ENCODE data around the gene ANGPT4. TPM values are rescaled to one million over a fixed set of nuclear protein-coding genes. Genes with fewer than 3 reads are reported as not detected.

Gene ANGPT4
- total RNA-seq, 4 donors from 2014 or later, result 0.04 to 0.15 (median 0.10) TPM; not detected in 1

DNA sequence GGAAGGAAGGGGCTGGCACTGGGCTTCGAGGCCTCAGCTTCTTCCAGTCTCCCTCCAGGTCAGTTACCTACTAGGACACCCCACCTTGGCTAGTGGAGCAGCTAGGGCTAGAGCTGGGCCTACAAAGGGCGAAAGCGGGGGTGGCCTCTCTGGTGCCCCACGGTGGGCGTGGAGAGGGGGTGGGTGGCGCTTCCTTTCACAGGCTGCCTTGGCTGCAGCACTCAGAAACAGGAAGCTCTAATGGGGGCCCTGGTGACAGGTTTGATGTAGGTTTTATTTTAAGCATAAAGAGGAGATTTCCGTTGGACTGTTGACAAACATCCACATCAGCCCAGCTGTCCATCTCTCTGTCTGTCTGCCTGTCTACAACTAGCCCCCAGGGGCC lies 69.2 kb downstream of the ANGPT4 start:
- ATAC-seq (no peak), DNase-seq (no peak)
- no peak overlapping the region for H3K27ac ChIP-seq
- in situ Hi-C loops (cut with MboI; ENCODE audit: low sequenced_read_pairs in 4 of 4) (no loop called here), intact Hi-C loops (cut with DNase I; ENCODE audit: low total_unique reads) (no loop called here)
- no peaks in the 10 kb centered on the region for H3K9me3 ChIP-seq
- TF ChIP-seq POLR2A (IDR thresholded peaks at IDR 0.05), result no peak
- TF ChIP-seq, protein P1, sequence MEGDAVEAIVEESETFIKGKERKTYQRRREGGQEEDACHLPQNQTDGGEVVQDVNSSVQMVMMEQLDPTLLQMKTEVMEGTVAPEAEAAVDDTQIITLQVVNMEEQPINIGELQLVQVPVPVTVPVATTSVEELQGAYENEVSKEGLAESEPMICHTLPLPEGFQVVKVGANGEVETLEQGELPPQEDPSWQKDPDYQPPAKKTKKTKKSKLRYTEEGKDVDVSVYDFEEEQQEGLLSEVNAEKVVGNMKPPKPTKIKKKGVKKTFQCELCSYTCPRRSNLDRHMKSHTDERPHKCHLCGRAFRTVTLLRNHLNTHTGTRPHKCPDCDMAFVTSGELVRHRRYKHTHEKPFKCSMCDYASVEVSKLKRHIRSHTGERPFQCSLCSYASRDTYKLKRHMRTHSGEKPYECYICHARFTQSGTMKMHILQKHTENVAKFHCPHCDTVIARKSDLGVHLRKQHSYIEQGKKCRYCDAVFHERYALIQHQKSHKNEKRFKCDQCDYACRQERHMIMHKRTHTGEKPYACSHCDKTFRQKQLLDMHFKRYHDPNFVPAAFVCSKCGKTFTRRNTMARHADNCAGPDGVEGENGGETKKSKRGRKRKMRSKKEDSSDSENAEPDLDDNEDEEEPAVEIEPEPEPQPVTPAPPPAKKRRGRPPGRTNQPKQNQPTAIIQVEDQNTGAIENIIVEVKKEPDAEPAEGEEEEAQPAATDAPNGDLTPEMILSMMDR (IDR thresholded peaks at IDR 0.05 in 4 of 5, conservative IDR thresholded peaks at IDR 0.05 in 1 of 5), result no peak
- H3K27me3 ChIP-seq, result no peaks in the 10 kb centered on the region
- H3K4me1 ChIP-seq, result peaks cover 8 to 12% of the 10 kb centered on the region in 2 donors
- no peak overlapping the region for H3K4me3 ChIP-seq
- H3K36me3 ChIP-seq, result no peaks in the 10 kb centered on the region

DNA sequence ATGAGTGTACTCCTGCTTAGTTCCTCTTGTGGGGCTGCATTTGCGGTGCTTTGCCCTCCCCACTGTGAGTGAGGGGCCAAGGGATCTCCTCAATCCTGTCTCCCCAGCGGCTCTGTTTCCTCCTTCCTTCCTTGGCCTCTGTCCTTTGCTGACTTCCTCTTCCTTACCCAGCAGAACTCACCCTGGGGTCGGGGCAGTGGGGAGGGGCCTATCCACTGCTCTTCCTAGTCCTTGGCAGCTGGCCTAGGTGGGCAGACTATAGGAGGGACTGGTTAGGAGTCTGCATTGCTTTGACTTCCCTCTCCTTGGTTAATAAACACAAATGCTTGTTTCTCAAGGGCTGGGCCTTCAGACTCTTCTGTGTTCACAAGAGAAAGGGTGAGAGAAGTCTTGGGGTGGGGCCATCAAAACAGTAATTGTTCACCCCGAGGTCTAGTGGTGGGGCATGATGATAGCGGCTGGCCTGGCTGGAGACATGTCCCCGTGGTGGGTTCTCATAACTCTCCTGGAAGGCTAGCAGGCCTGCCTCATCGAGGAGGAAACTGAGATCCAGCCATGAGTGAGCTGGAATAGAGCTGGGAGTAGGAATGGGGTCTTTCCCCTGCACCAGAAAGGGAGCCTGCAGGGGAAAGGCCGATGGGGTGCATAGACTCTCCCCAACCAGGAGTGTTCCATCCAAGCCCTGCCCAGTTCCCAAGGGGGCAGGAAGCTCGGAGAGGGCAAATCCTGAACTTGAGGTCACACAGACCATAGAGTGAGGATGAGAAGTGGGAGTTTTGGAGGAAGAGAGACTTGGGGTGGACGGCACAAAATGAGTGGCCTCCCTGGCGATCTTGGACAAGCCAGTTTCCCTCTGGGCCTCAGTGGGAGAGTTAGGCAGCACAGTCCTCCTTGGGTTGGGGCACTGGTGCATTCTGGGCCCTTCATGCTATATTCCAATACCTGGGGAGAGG lies 69.9 kb downstream of the ANGPT4 start:
- Histone ChIP-seq H3K4me3 (no peak overlapping the region), H3K27ac (no peak overlapping the region), H3K27me3 (no peaks in the 10 kb centered on the region), H3K36me3 (no peaks in the 10 kb centered on the region), H3K9me3 (no peaks in the 10 kb centered on the region), H3K4me1 (peaks cover 8 to 12% of the 10 kb centered on the region in 2 donors)
- TF ChIP-seq, protein P1 (IDR thresholded peaks at IDR 0.05 in 4 of 5, conservative IDR thresholded peaks at IDR 0.05 in 1 of 5), result no peak
- no peak for TF ChIP-seq POLR2A (IDR thresholded peaks at IDR 0.05)
- ATAC-seq (no peak), DNase-seq (no peak)
- intact Hi-C loops (cut with DNase I; ENCODE audit: low total_unique reads), result no loop called here
- in situ Hi-C loops (cut with MboI; ENCODE audit: low sequenced_read_pairs in 4 of 4), result no loop called here

DNA sequence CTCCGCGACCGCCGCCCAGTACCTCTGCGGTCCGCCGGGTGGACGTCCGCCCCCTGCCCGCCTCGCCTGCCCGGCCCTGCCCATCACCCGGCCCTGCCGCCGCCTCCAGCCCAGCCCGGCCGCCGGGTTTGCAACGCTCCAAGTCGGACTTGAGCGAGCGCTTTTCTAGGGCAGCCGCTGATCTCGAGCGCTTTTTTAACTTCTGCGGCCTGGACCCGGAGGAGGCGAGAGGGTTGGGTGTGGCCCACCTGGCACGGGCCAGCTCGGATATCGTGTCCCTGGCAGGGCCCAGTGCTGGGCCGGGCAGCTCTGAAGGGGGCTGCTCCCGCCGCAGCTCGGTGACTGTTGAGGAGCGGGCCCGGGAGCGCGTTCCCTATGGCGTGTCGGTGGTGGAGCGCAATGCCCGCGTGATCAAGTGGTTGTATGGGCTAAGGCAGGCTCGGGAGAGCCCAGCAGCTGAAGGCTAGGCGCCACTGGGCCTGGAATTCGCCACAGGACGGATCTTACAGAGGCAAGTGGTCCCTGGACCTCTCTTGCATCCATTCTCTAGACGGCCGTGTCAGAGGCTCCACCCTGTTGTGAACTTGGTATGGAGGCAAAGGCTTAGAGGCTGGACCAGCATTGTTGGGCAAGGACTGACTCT lies 70.8 kb downstream of the ANGPT4 start:
- H3K9me3 ChIP-seq, result no peaks in the 10 kb centered on the region
- no peak for DNase-seq
- H3K36me3 ChIP-seq, result no peaks in the 10 kb centered on the region
- ATAC-seq, result no peak
- intact Hi-C loops (cut with DNase I; ENCODE audit: low total_unique reads) (no loop called here), in situ Hi-C loops (cut with MboI; ENCODE audit: low sequenced_read_pairs in 4 of 4) (no loop called here)
- H3K4me1 ChIP-seq, result peaks cover 8 to 12% of the 10 kb centered on the region in 2 donors
- peak overlapping the region in 2 of 4 donors; percentile 55 to 63 for H3K4me3 ChIP-seq
- no peak overlapping the region for H3K27ac ChIP-seq
- H3K27me3 ChIP-seq, result peaks cover 0 to 2% (median 0%) of the 10 kb centered on the region in 3 donors
- no peak for TF ChIP-seq POLR2A (IDR thresholded peaks at IDR 0.05)
- TF ChIP-seq, protein P1 (IDR thresholded peaks at IDR 0.05 in 4 of 5, conservative IDR thresholded peaks at IDR 0.05 in 1 of 5), result no peak

DNA sequence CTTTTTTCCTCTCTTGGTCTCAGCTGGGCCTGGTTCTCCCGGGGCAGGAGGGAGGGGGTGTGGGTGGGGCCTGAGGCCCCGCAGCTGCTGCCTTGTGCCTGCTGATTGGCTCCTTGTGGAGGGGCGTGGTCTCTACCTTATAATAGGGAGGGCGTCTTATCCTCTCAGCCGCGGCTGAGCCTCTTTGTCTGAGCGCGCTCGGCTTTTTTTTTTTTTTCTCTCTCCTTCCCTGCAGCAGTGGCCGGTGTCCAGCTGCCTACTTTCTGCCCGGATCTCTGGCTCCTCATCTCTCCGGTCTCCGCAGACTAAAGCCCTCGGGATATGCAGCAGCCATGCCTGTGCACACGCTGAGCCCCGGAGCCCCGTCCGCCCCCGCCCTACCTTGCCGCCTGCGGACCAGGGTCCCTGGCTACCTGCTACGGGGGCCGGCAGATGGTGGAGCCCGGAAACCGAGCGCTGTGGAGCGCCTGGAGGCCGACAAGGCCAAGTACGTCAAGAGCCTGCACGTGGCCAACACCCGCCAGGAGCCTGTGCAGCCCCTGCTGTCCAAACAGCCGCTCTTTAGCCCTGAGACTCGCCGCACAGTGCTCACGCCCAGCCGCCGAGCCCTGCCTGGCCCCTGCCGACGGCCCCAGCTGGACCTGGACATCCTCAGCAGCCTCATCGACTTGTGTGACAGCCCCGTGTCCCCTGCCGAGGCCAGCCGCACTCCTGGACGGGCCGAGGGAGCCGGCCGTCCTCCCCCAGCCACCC lies 71.5 kb downstream of the ANGPT4 start:
- Histone ChIP-seq H3K9me3 (no peaks in the 10 kb centered on the region), H3K27me3 (peaks cover 0 to 2% (median 0%) of the 10 kb centered on the region in 3 donors), H3K27ac (peak overlapping the region in 1 of 4 donors; percentile 59), H3K4me1 (peaks cover 8 to 12% of the 10 kb centered on the region in 2 donors), H3K36me3 (no peaks in the 10 kb centered on the region), H3K4me3 (peak overlapping the region; percentile 52 to 63 (median 54))
- TF ChIP-seq, protein P1 (IDR thresholded peaks at IDR 0.05 in 4 of 5, conservative IDR thresholded peaks at IDR 0.05 in 1 of 5), result no peak
- no peak for TF ChIP-seq POLR2A (IDR thresholded peaks at IDR 0.05)
- intact Hi-C loops (cut with DNase I; ENCODE audit: low total_unique reads), result loop anchor here (5.0 kb wide), 2 partner anchors 273 to 302 kb away; partner anchors contain the start of genes CSNK2A1 and PSMF1
- ATAC-seq, result peak; percentile 99 to 100
- in situ Hi-C loops (cut with MboI; ENCODE audit: low sequenced_read_pairs in 4 of 4), result no loop called here
- peak; percentile 85 to 89 for DNase-seq

Data from gastrocnemius medialis (tissue), 4 donors.